Stimulated activated CD8-positive, alpha-beta memory T cell treated with anti-CD3 and anti-CD28 coated beads, Interleukin-7, amount 100 ng/mL, for 24 hours (primary cell): ENCODE measurements around the gene SLC46A2.

Experiments used
- DNase-seq: peaks from one replicate; pipeline ENCODE4 v3.0.0-alpha.2; 2020; ENCODE audit warnings: low read depth

Gene SLC46A2

GRCh38 chr9:112858625-112859147 lies 32.0 kb downstream of the SLC46A2 start:
- DNase-seq = no peak

- DNase-seq = no peak
These were observed 32.7 kb downstream of the SLC46A2 start for GRCh38 chr9:112858005-112858404.

GRCh38 chr9:112856843-112857242 lies 33.8 kb downstream of the SLC46A2 start:
- no peak for DNase-seq

GRCh38 chr9:112856200-112856599 lies 34.5 kb downstream of the SLC46A2 start:
- DNase-seq = no peak

GRCh38 chr9:112854657-112855056 lies 36.0 kb downstream of the SLC46A2 start:
- no peak for DNase-seq

- DNase-seq = no peak
These were observed 36.6 kb downstream of the SLC46A2 start for GRCh38 chr9:112853882-112854585.

GRCh38 chr9:112852741-112853504 lies 37.8 kb downstream of the SLC46A2 start:
- DNase-seq = no peak

- DNase-seq = no peak
These were observed 39.8 kb downstream of the SLC46A2 start for GRCh38 chr9:112850840-112851239.

- DNase-seq = no peak
These were observed 41.2 kb downstream of the SLC46A2 start for GRCh38 chr9:112849363-112849922.

- DNase-seq = no peak
These were observed 42.1 kb downstream of the SLC46A2 start for GRCh38 chr9:112848316-112849151.

- no peak for DNase-seq
These were observed 43.9 kb downstream of the SLC46A2 start for GRCh38 chr9:112846528-112847488.

- peak; percentile 54 for DNase-seq
These were observed 45.7 kb downstream of the SLC46A2 start for GRCh38 chr9:112844771-112845542.

GRCh38 chr9:112842555-112842954 lies 48.1 kb downstream of the SLC46A2 start:
- no peak for DNase-seq

GRCh38 chr9:112841261-112841660 lies 49.4 kb downstream of the SLC46A2 start:
- no peak for DNase-seq

GRCh38 chr9:112839331-112839730 lies 51.3 kb downstream of the SLC46A2 start:
- DNase-seq = no peak

- DNase-seq = no peak
These were observed 52.3 kb downstream of the SLC46A2 start for GRCh38 chr9:112838342-112838741.

GRCh38 chr9:112836394-112836793 lies 54.3 kb downstream of the SLC46A2 start:
- DNase-seq = no peak

GRCh38 chr9:112833081-112833480 lies 57.6 kb downstream of the SLC46A2 start:
- DNase-seq = no peak

GRCh38 chr9:112831969-112832368 lies 58.7 kb downstream of the SLC46A2 start:
- no peak for DNase-seq

GRCh38 chr9:112831281-112831851 lies 59.3 kb downstream of the SLC46A2 start:
- DNase-seq = no peak
